Esophagus muscularis mucosa (tissue), 4 donors: ENCODE results near the gene MRPS23.

Source experiments
- CTCF ChIP-seq, 3 experiments: fragments of 200-600 bp in 2 of 3; fragments of 450-650 bp in 1 of 3; sonication (generic) in 2 of 3; IDR thresholded peaks; one replicate each; pipeline ENCODE4 v1.5.1; 2017 to 2019; ENCODE audit warnings: antibody characterized with exemption in 3 of 3, mild to moderate bottlenecking in 2 of 3, moderate library complexity in 1 of 3
- EP300 ChIP-seq: sonication (generic); formaldehyde crosslinking; IDR thresholded peaks from one replicate; pipeline ENCODE4 v1.6.1; 2017; ENCODE audit warnings: antibody characterized with exemption
- POLR2A ChIP-seq: fragments of 450-650 bp; IDR thresholded peaks from one replicate; pipeline ENCODE4 v1.6.1; 2017; ENCODE audit warnings: antibody characterized with exemption, moderate library complexity, mild to moderate bottlenecking, low read depth
- POLR2AphosphoS5 ChIP-seq, 2 donors: sonication (generic); formaldehyde crosslinking; IDR thresholded peaks; one replicate each; pipeline ENCODE4 v1.6.1; 2017; ENCODE audit warnings: antibody characterized with exemption in 2 of 2

- no peak for TF ChIP-seq CTCF (IDR thresholded peaks at IDR 0.05)
- TF ChIP-seq POLR2A: no peak
- TF ChIP-seq EP300: no peak
- no peak for TF ChIP-seq POLR2AphosphoS5 (IDR thresholded peaks at IDR 0.05)
These were observed 32.5 kb downstream of the MRPS23 start for GRCh38 chr17:57817299-57817698.
